Psoas muscle (tissue), 8 donors: ENCODE results near the gene RABEPK. TPM values are rescaled to one million over a fixed set of nuclear protein-coding genes. Genes with fewer than 3 reads are reported as not detected.

ENCODE experiments used
- ATAC-seq, 4 donors: fragments of 200-7000 bp; cut with Tn5 transposase; one replicate each; pipeline ENCODE4 v1.9.1; 2020; ENCODE audit warnings: moderate library complexity in 3 of 4, mild to moderate bottlenecking in 2 of 4
- DNase-seq, 2 donors: peaks; one replicate each; pipeline ENCODE4 v3.0.0-alpha.2; 2020
- H3K27ac ChIP-seq: fragments of 200-600 bp; one replicate; pipeline ENCODE4 v1.8.0; 2022
- H3K27me3 ChIP-seq, 3 donors: fragments of 200-600 bp in 1 of 3; one replicate each; pipeline versions ENCODE4 v1.6.1 to v1.8.0; 2013 to 2022; ENCODE audit warnings: low read length in 2 of 3, mild to moderate bottlenecking in 2 of 3, moderate library complexity in 1 of 3; ENCODE audit not compliant: insufficient read depth in 3 of 3
- H3K36me3 ChIP-seq, 2 donors: fragments of 200-600 bp in 1 of 2; one replicate each; pipeline versions ENCODE4 v1.6.1 to v1.8.0; 2013 to 2022; ENCODE audit warnings: low read depth in 1 of 2, mild to moderate bottlenecking in 1 of 2, moderate library complexity in 1 of 2; ENCODE audit not compliant: insufficient read depth in 1 of 2
- H3K4me1 ChIP-seq: fragments of 200-600 bp; one replicate; pipeline ENCODE4 v1.8.0; 2022
- H3K4me3 ChIP-seq: fragments of 200-600 bp; one replicate; pipeline ENCODE4 v1.8.0; 2022; ENCODE audit warnings: mild to moderate bottlenecking
- H3K9me3 ChIP-seq: fragments of 200-600 bp; one replicate; pipeline ENCODE4 v1.8.0; 2022
- CTCF ChIP-seq: fragments of 200-600 bp; IDR thresholded peaks from one replicate; pipeline ENCODE4 v1.8.0; 2022; ENCODE audit warnings: antibody characterized with exemption
- WGBS, 3 donors: extraction: QIAGEN DNeasy Blood & Tissue Kit; methylation state at CpG; one replicate each; pipeline versions ENCODE4 v1.1.6 to v1.1.7; 2013; 5-methylcytosine and 5-hydroxymethylcytosine counted together
- intact Hi-C, 2 donors: fragments of 100-400 bp; cut with DNase I; formaldehyde crosslinking; loops; one replicate each; pipeline versions ENCODE4 v1.11.0 to v1.14.2; 2022
- long read RNA-seq, 2 donors: library from polyadenylated mRNA; unstranded; transcript quantifications; one replicate each; pipeline ENCODE4 v2.0.0, GENCODE V29; 2021
- polyA plus RNA-seq, 3 donors: library from polyadenylated mRNA; stranded (reverse); fragments of 200-250 nt; gene quantifications; one replicate each; pipeline ENCODE4 v1.2.3, GENCODE V29; 2013
- total RNA-seq, 4 donors: library from RNA; stranded (reverse); fragmentation: NEBNext Ultra II Directional in 2 of 4; extraction: Animal tissue kit (Norgen Biotek cat#: 25700) in 2 of 4; gene quantifications; one replicate each; pipeline versions ENCODE4 v1.2.1 to v1.2.4, GENCODE V29; 2021 to 2023
- donor health status: healthy with polysubstance abuse.
- donor health status: DM: no; HTN: no; CAD: no; lungs with moderate emphysema.
- donor health status: Bipolar disorder and iron deficiency.
- donor health status: healthy.
- donor health status: DM: yes; HTN: yes; CAD: no.
- donor health status: DM: no; HTN: no; CAD: no.
- donor health status: DM: no; HTN: no; CAD: no.
- donor health status: DM: yes; HTN: yes; CAD: no.

Gene RABEPK
- 10 to 100 TPM in 2 of 4 donors, 1 to 10 TPM in 2; 8.8 to 12.5 (median 9.7) TPM for total RNA-seq
- polyA plus RNA-seq: 10 to 100 TPM; 15.4 to 34.5 (median 19.9) TPM
- long read RNA-seq, donor 1, transcript RABEPK-204 (9 exons, 1,466 nt): major isoform, 5 of 10 reads
- long read RNA-seq, donor 1, partial matches to known transcripts: 0 of 10 reads
- long read RNA-seq, donor 1, other reads (novel, unspliced or antisense): 3 of 10 reads
- long read RNA-seq, donor 2, transcript RABEPK-204 (9 exons, 1,466 nt): major isoform, 10 of 25 reads
- long read RNA-seq, donor 2, transcript RABEPK-201 (8 exons, 1,313 nt): minor isoform, 5 of 25 reads
- long read RNA-seq, donor 2, partial matches to known transcripts: 2 of 25 reads
- long read RNA-seq, donor 2, other reads (novel, unspliced or antisense): 5 of 25 reads

- H3K27ac ChIP-seq: peak within 1 kb of the TSS; percentile 88
- no peaks in the 10 kb centered on the region for H3K9me3 ChIP-seq
- no peak for TF ChIP-seq CTCF
- H3K36me3 ChIP-seq: peaks cover 0 to 26% of the 10 kb centered on the region in 2 donors
- WGBS, 3 donors: 0 to 1% (median 1%) methylated on average over 42 to 51 of the region's 51 CpGs
- peaks cover 7% of the 10 kb centered on the region for H3K4me1 ChIP-seq
- intact Hi-C loops: loop anchor here in 1 of 2 donors (5.0 kb wide), 1 partner anchor 42 kb away; the partner anchor contains the start of gene HSPA5
- H3K4me3 ChIP-seq: peak within 1 kb of the TSS; percentile 79
- DNase-seq (peak; percentile 94 to 96), ATAC-seq (peak; percentile 98 to 100 (median 99))
- H3K27me3 ChIP-seq: no peaks in the 10 kb centered on the region
Observed at GRCh38 chr9:125200216-125201047, at the start of gene RABEPK. RABEPK (plus strand) TSS chr9:125200542; CDS start chr9:125203014, 2,472 bp downstream.

- WGBS, 3 donors: 88 to 100% (median 94%) methylated on average over 2 of the region's 2 CpGs
- Histone ChIP-seq H3K36me3 (peaks cover 6 to 79% of the 10 kb centered on the region in 2 donors), H3K4me3 (no peak overlapping the region), H3K4me1 (peaks cover 17% of the 10 kb centered on the region), H3K9me3 (no peaks in the 10 kb centered on the region), H3K27ac (no peak overlapping the region), H3K27me3 (no peaks in the 10 kb centered on the region)
- ATAC-seq: no peak
- intact Hi-C loops: no loop called here
- no peak for DNase-seq
- TF ChIP-seq CTCF: no peak
Observed at GRCh38 chr9:125151730-125152129, 48.6 kb upstream of the RABEPK start.

- ATAC-seq: peak; percentile 47 to 77 (median 70)
- H3K27me3 ChIP-seq: no peaks in the 10 kb centered on the region
Observed at GRCh38 chr9:125153712-125154367, 46.5 kb upstream of the RABEPK start.

More at GRCh38 chr9:125153712-125154367, 46.5 kb upstream of the RABEPK start:
- no peak overlapping the region for H3K4me3 ChIP-seq
- peaks cover 17% of the 10 kb centered on the region for H3K4me1 ChIP-seq
- H3K27ac ChIP-seq: peak overlapping the region; percentile 72
- 57 to 72% (median 62%) methylated on average over 4 of the region's 4 CpGs for WGBS, 3 donors
- TF ChIP-seq CTCF: no peak
- H3K9me3 ChIP-seq: no peaks in the 10 kb centered on the region
- peaks cover 8 to 73% of the 10 kb centered on the region in 2 donors for H3K36me3 ChIP-seq
- intact Hi-C loops: no loop called here
- no peak for DNase-seq
